H9 (cell line): ENCODE data around the gene ARHGAP27. TPM values are rescaled to one million over a fixed set of nuclear protein-coding genes. Genes with fewer than 3 reads are reported as not detected.
A peak's percentile ranks its signal among the peaks of the same experiment; 100 is the strongest.

Experiments
- DNase-seq: peaks from one replicate; pipeline ENCODE4 v3.0.0-alpha.2; 2017
- H2AFZ ChIP-seq: one replicate; pipeline ENCODE4 v1.6.1; 2013; ENCODE audit warnings: mild to moderate bottlenecking, low read length, control low read depth, moderate library complexity
- H2AK5ac ChIP-seq: 2 replicates; pipeline ENCODE4 v1.6.1; 2013; ENCODE audit warnings: low read length, control low read depth, mixed read lengths; ENCODE audit not compliant: insufficient read length
- H2BK120ac ChIP-seq: one replicate; pipeline ENCODE4 v1.6.1; 2013; ENCODE audit warnings: low read depth, mild to moderate bottlenecking, low read length, control low read depth, inconsistent platforms; ENCODE audit not compliant: poor library complexity, severe bottlenecking
- H2BK12ac ChIP-seq: 2 replicates; pipeline ENCODE4 v1.6.1; 2013; ENCODE audit warnings: low read length, control low read depth, mixed read lengths, low read depth; ENCODE audit not compliant: insufficient read length
- H2BK15ac ChIP-seq: 2 replicates; pipeline ENCODE4 v1.6.1; 2013; ENCODE audit warnings: low read depth, low read length, control low read depth
- H2BK20ac ChIP-seq: one replicate; pipeline ENCODE4 v1.6.1; 2013; ENCODE audit warnings: low read depth, mild to moderate bottlenecking, low read length, control low read depth, inconsistent platforms; ENCODE audit not compliant: poor library complexity, severe bottlenecking
- H2BK5ac ChIP-seq: 2 replicates; pipeline ENCODE4 v1.6.1; 2013; ENCODE audit warnings: low read length, control low read depth, mixed read lengths; ENCODE audit not compliant: insufficient read length
- H3K14ac ChIP-seq: 2 replicates; pipeline ENCODE4 v1.6.1; 2013; ENCODE audit warnings: low read length, control low read depth; ENCODE audit not compliant: insufficient read depth
- H3K18ac ChIP-seq: 2 replicates; pipeline ENCODE4 v1.6.1; 2013; ENCODE audit warnings: low read depth, mild to moderate bottlenecking, mixed read lengths, low read length, control low read depth; ENCODE audit not compliant: insufficient read length
- H3K23ac ChIP-seq: 2 replicates; pipeline ENCODE4 v1.6.1; 2013; ENCODE audit warnings: low read length, control low read depth, mixed read lengths, low read depth; ENCODE audit not compliant: insufficient read length
- H3K23me2 ChIP-seq: 2 replicates; pipeline ENCODE4 v1.6.1; 2013; ENCODE audit warnings: low read depth, mild to moderate bottlenecking, mixed read lengths, low read length, control low read depth; ENCODE audit not compliant: insufficient read length, poor library complexity, severe bottlenecking
- H3K27ac ChIP-seq: 2 replicates; pipeline ENCODE4 v1.5.1; 2013; ENCODE audit warnings: low read length, control low read depth, mixed read lengths, low read depth; ENCODE audit not compliant: insufficient read length
- H3K27me3 ChIP-seq: 2 replicates; pipeline ENCODE4 v1.6.1; 2013; ENCODE audit warnings: low read length, control low read depth, inconsistent platforms; ENCODE audit not compliant: insufficient read depth
- H3K4ac ChIP-seq: 2 replicates; pipeline ENCODE4 v1.6.1; 2013; ENCODE audit warnings: low read depth, mild to moderate bottlenecking, control low read depth, inconsistent platforms, low read length, moderate library complexity
- H3K4me1 ChIP-seq: 2 replicates; pipeline ENCODE4 v1.6.1; 2013; ENCODE audit warnings: low read length, control low read depth, inconsistent platforms; ENCODE audit not compliant: insufficient read depth
- H3K4me2 ChIP-seq: 2 replicates; pipeline ENCODE4 v1.6.1; 2013; ENCODE audit warnings: low read length, control low read depth, mixed read lengths; ENCODE audit not compliant: insufficient read length, insufficient read depth
- H3K56ac ChIP-seq: 2 replicates; pipeline ENCODE4 v1.6.1; 2013; ENCODE audit warnings: low read depth, mild to moderate bottlenecking, mixed read lengths, low read length, control low read depth; ENCODE audit not compliant: insufficient read length
- H3K79me1 ChIP-seq: 2 replicates; pipeline ENCODE4 v1.6.1; 2013; ENCODE audit warnings: low read depth, mild to moderate bottlenecking, moderate library complexity, low read length, control low read depth, inconsistent platforms; ENCODE audit not compliant: insufficient read depth, poor library complexity, severe bottlenecking
- H3K79me2 ChIP-seq: 2 replicates; pipeline ENCODE4 v1.6.1; 2013; ENCODE audit warnings: low read length, control low read depth, inconsistent platforms; ENCODE audit not compliant: insufficient read depth
- H3K9ac ChIP-seq: 2 replicates; pipeline ENCODE4 v1.6.1; 2013; ENCODE audit warnings: low read length, control low read depth, mixed read lengths; ENCODE audit not compliant: insufficient read length; ENCODE audit errors: extremely low read depth
- H3K9me3 ChIP-seq: one replicate; pipeline ENCODE4 v1.6.1; 2013; ENCODE audit warnings: low read depth, low read length, inconsistent platforms; ENCODE audit not compliant: control insufficient read depth
- H3T11ph ChIP-seq: one replicate; pipeline ENCODE4 v1.6.1; 2013; ENCODE audit warnings: mild to moderate bottlenecking, low read length, control low read depth, inconsistent platforms
- H4K20me1 ChIP-seq: one replicate; pipeline ENCODE4 v1.6.1; 2013; ENCODE audit not compliant: control insufficient read depth, insufficient read length, insufficient read depth
- H4K5ac ChIP-seq: 2 replicates; pipeline ENCODE4 v1.6.1; 2013; ENCODE audit warnings: low read depth, mild to moderate bottlenecking, mixed read lengths, low read length, control low read depth; ENCODE audit not compliant: insufficient read length
- H4K8ac ChIP-seq: replicated peaks from 2 replicates; pipeline ENCODE4 v1.6.1; 2013; ENCODE audit warnings: low read length, control low read depth, mixed read lengths, low read depth; ENCODE audit not compliant: insufficient read length
- H4K91ac ChIP-seq: 2 replicates; pipeline ENCODE4 v1.6.1; 2013; ENCODE audit warnings: low read depth, mild to moderate bottlenecking, moderate library complexity, mixed read lengths, low read length, control low read depth; ENCODE audit not compliant: insufficient read length
- H3K27ac Mint-ChIP-seq, 3 experiments: 2 replicates in 2 of 3; 3 replicates in 1 of 3; pipeline ENCODE4 v1.8.0; 2020 to 2021; ENCODE audit warnings: mixed read lengths in 3 of 3, mild to moderate bottlenecking in 1 of 3, moderate library complexity in 1 of 3
- H3K27me3 Mint-ChIP-seq: 2 replicates; pipeline ENCODE4 v1.8.0; 2021; ENCODE audit warnings: low read depth, mild to moderate bottlenecking, moderate library complexity, mixed read lengths
- H3K36me3 Mint-ChIP-seq, 3 experiments: 2 replicates in 2 of 3; 3 replicates in 1 of 3; pipeline ENCODE4 v1.8.0; 2020 to 2021; ENCODE audit warnings: low read depth in 3 of 3, mixed read lengths in 3 of 3; ENCODE audit not compliant: insufficient read depth in 1 of 3
- H3K4me1 Mint-ChIP-seq, 2 experiments: 2 replicates each; pipeline ENCODE4 v1.8.0; 2020; ENCODE audit warnings: mixed read lengths in 2 of 2
- H3K4me3 Mint-ChIP-seq, 2 experiments: 2 replicates in 1 of 2; 3 replicates in 1 of 2; pipeline ENCODE4 v1.8.0; 2020 to 2021; ENCODE audit warnings: mild to moderate bottlenecking in 2 of 2, mixed read lengths in 2 of 2, moderate library complexity in 1 of 2
- H3K9me3 Mint-ChIP-seq, 2 experiments: 2 replicates in 1 of 2; 3 replicates in 1 of 2; pipeline ENCODE4 v1.8.0; 2020; ENCODE audit warnings: mild to moderate bottlenecking in 2 of 2, mixed read lengths in 2 of 2, moderate library complexity in 1 of 2
- CTCF ChIP-seq: fragments of 200-600 bp; sonication (generic); conservative IDR thresholded peaks from 3 replicates; pipeline ENCODE4 v1.8.0; 2021; ENCODE audit warnings: antibody characterized with exemption, mild to moderate bottlenecking
- WGBS: extraction: QIAGEN DNeasy Blood & Tissue Kit; methylation state at CpG from one replicate; pipeline ENCODE4 v1.1.7; 2013; ENCODE audit warnings: missing lambda C conversion rate, low lambda C conversion rate, mixed read lengths; ENCODE audit not compliant: insufficient read length; ENCODE audit errors: extremely low coverage; 5-methylcytosine and 5-hydroxymethylcytosine counted together
- total RNA-seq: library from RNA; stranded (reverse); gene quantifications from 2 replicates; pipeline ENCODE4 v1.2.1, GENCODE V29; 2021

Gene ARHGAP27
- total RNA-seq, 1 experiment from 2014 or later, result 9.9 TPM

GRCh38 chr17:45425125-45425983 lies 7.3 kb downstream of the ARHGAP27 start:
- no CpG with 5 or more reads among the region's 18 CpGs for WGBS
- no peak overlapping the region for H2AFZ ChIP-seq
- no peak overlapping the region for H3K56ac ChIP-seq

More at GRCh38 chr17:45425125-45425983, 7.3 kb downstream of the ARHGAP27 start:
- H4K8ac ChIP-seq, result no peak overlapping the region
- no peaks in the 10 kb centered on the region for H3K9me3 ChIP-seq
- no peak overlapping the region for H3K4ac ChIP-seq
- Mint-ChIP-seq H3K27me3 (peaks cover 42% of the 10 kb centered on the region), H3K4me3 (peak overlapping the region; percentile 61 to 81), H3K27ac (peak overlapping the region in 2 of 3 experiments; percentile 85 to 88; a peak in 3 of 7 replicates), H3K36me3 (peaks cover 0 to 6% (median 3%) of the 10 kb centered on the region in 3 experiments; a peak in 4 of 7 replicates), H3K9me3 (peaks cover 3% of the 10 kb centered on the region in 2 experiments; a peak in 3 of 5 replicates), H3K4me1 (peaks cover 26 to 35% of the 10 kb centered on the region in 2 experiments)
- H3K23ac ChIP-seq, result no peak overlapping the region
- H2AK5ac ChIP-seq, result no peak overlapping the region
- H4K91ac ChIP-seq, result no peak overlapping the region
- no peaks in the 10 kb centered on the region for H3K4me1 ChIP-seq
- peak overlapping the region; percentile 15 for H3K18ac ChIP-seq
- no peak overlapping the region for H2BK15ac ChIP-seq
- H3K14ac ChIP-seq, result 0 out of 2 replicates have a peak overlapping the region, but pooled peaks have one; percentile 22
- no peak overlapping the region for H4K5ac ChIP-seq
- peak overlapping the region; percentile 53 for H3K4me2 ChIP-seq
- H2BK5ac ChIP-seq, result no peak overlapping the region
- no peak overlapping the region for H3T11ph ChIP-seq
- no peaks in the 10 kb centered on the region for H3K79me2 ChIP-seq
- H2BK20ac ChIP-seq, result no peak overlapping the region
- H2BK12ac ChIP-seq, result no peak overlapping the region
- H4K20me1 ChIP-seq, result peaks cover 4% of the 10 kb centered on the region
- no peak overlapping the region for H2BK120ac ChIP-seq
- peaks cover 5% of the 10 kb centered on the region for H3K23me2 ChIP-seq
- H3K27me3 ChIP-seq, result peaks cover 15% of the 10 kb centered on the region; the same call in 1 of the 2 replicates
- no peak overlapping the region for H3K9ac ChIP-seq
- DNase-seq, result peak; percentile 98
- H3K27ac ChIP-seq, result no peak overlapping the region
- H3K79me1 ChIP-seq, result no peaks in the 10 kb centered on the region
- TF ChIP-seq CTCF, result peak; percentile 71; the same call in 2 of the 3 replicates
